ENCODE results near the gene ART4. TPM values are rescaled to one million over a fixed set of nuclear protein-coding genes. Genes with fewer than 3 reads are reported as not detected.

ART4 gene
- total RNA-seq, 1 donor from 2014 or later: 74.8 TPM

DNA sequence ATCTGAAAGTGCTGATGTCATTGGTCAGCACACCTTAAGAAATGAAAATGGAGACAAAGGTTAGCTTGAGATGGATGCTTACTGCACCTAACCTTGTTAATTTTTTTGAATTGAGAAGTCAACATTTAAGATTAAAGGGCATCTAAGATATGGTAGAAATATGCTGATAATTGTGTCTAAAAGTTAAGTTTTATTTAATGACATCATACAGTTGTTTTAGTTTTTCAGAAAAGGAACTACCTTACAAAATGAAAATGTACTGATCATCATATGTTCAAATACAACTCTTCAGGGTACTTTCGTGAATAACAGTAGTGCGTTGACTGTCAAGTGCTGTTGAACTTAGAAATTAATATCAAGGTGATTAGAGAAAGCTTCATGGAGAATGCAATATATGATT lies 31.8 kb downstream of the ART4 start:
- no peak for DNase-seq (ENCODE audit: low read depth in 2 of 2)

DNA sequence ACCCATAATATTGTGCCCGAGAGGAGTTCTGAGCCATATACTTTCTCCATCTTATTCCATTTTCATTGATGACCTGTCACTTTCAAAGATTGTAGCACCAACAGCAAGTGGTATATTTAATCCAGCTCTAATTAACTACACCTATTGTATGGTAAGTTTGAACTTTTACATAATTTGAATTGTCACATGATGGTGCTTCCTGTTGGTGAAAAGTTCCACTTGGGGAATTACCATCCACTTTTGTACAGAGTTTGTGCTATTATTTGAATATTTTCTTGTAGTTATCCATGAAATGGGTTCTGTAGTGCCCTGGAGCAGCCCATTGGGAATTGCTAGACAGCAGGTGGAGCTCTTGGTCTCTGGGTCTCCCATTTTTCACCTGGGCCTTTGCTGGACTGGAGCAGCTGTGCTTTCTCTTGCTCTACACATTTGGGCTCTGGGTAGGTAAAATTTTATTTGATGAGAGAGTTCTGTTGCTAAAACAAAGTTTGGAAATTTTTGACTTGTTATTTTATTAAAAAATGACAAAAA lies 32.3 kb downstream of the ART4 start:
- peak; percentile 45 to 61 for DNase-seq (ENCODE audit: low read depth in 2 of 2)

DNA sequence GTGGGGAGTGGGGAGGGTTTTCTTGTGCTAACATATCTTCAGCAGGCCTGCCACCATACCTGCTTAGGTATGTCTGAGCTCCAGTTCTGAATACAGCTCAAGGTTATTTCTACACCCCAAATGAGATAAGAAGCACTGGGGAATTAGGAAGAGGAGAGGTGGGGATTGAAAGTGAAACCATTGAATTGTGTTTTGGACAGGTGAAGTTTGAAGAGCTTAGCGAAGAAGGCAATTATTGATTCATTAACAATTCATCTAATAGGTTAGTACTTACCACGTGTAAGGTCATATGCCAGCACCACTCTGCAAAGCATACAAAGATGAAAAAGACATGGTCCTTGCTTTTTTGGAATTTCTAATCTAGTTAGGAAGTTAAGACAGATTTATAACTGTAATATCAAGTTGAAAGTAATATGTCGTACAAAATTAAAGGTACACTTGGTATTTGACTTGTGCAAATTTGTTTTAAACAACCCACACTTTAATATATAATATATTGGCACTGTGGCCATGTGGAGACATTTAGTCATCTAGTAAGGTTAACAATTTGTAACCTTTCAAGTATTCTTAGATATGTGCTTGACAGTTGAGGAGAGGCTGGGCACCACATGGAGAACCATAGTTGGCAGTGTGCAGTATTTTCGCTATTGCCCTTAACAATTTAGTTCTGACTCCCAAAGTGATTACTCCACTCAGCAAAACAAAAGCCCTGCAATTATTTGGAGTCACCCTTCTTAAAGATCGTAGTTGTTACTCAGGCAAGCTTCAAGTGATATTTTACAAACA lies 33.0 kb downstream of the ART4 start:
- no peak for DNase-seq (ENCODE audit: low read depth in 2 of 2)

DNA sequence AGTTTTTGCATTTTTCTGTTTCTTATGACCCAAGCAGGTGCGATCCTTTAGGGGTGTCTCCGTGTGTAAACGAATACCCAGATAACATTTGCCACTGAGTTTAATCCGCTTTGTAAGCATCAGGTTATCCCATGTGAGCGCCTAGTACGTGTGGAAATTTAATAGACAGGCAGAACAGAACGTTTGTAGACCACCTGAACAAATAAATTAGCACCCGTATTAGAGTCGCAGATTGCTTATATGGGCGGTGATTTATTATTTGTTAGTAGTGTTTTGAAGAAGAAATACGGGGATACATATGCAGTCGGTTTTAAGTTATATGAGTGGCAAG lies 39.5 kb downstream of the ART4 start:
- DNase-seq (ENCODE audit: low read depth in 2 of 2): no peak

DNA sequence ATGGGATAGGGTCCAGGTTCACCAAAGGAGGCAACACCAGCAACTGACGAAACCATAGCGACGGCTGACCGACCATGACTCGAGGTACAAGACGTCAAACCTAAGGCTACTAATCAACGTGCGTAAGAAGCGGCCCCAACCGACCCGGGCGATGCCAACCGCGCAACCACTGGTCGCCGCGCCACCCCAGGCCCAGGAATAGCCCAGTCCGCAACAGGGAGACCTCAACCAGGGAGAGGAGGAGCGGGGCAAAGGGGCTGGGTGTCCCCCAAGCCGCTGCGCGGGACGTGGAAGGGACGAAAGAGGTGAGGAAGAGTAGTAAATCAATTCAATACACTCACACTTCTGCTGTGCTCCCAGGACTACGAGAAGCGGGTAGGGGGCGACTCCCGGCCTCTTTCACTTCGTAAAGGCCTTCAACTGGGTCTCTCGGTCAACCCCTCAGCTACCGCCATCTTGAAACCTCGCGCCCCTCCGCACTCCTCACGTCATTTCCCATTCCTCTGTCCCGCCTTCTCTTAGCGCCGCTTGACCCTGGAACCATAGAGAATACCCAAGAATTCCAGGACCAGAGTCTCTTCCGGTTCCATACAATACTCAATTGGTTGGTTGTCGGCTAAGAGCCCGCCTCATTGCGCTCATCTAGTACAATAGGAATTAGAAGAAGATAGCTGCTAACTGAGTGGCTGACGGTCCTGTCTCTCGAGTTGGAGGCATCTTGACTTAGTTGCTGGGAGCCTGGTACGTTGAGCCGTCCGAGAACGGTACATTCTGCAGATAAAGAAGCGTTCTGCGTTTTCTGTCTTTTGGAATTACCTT lies 40.1 kb downstream of the ART4 start, which contains the start of the genes C12orf60 and WBP11:
Gene C12orf60 (plus strand): TSS at position 660 of the 819 bp plus-strand sequence. CDS start 19,266 bp downstream, outside the sequence.
Gene WBP11 (minus strand): TSS at position 468 of the 819 bp plus-strand sequence. CDS start 2,095 bp downstream, outside the sequence.
- peak; percentile 98 to 99 for DNase-seq (ENCODE audit: low read depth in 2 of 2)

DNA sequence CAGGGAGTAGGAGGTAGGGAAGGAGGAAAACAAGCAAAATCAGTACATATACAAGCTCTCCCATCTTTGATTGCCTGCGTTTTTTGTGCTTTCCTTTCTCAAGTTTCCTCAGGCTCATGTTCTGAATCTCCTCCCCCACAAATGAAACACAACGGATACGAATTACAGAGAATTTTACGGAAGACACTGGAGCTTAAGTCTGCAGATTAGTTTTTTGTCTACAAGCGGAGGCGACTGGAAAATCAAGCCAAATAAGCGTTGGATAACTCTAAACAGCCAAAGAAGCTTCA lies 40.7 kb downstream of the ART4 start:
- DNase-seq (ENCODE audit: low read depth in 2 of 2): no peak

DNA sequence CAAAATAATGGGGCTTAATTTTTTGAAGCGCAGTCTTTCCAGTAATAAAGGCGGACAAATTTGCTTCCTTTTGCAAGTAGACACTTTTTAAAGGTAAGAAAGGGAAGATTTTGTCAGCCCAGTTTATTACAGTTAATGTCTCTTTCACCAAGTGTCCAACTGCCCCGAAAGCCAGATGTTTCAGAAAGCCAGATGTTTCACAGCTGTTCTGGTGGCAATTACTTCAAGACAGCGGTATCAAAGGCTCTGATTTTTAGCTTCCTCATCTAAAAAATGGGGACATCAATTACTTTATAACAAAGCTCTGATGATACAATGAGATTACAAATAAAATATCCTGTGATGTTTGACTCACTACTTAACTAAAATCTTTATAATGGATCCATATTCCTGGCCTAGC lies 41.1 kb downstream of the ART4 start:
- DNase-seq (ENCODE audit: low read depth in 2 of 2): no peak

DNA sequence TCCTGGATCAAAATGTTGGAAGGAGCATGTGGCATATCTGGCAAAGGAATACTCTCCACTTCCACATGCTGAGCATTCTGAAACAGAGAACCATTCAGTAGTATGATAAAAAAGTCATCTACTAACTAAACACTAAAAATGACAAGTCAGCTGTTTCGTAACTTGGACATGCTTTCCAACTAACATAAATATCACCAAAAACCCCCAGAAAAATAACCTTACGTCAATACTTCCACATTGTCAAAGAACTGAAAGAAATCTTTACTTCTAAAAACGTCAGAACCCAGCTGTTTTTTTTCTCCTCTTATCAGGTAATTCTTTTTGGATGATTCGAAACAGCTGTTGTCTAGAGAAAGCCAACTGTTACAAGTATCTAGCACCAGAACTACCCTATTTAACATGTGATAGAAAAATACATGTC lies 48.3 kb downstream of the ART4 start:
- no peak for DNase-seq (ENCODE audit: low read depth in 2 of 2)

DNA sequence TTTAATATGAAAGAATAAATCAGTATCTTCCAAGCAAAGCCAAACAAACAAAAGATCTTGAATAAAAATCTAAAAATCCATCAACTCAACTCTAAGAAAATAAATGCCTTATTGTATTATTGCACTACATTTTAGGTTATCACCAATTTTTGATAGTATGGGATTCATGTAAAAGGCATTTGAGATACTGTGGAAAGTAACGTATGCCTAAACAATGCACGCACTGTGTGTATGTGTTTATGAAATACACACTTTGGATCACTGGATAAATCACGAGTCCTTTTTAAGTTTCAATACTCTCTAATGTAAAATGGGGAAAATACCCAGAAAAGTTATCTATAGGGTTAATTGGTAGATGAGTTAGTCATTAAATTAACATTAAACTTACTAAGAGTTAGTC lies 57.8 kb downstream of the ART4 start:
- no peak for DNase-seq (ENCODE audit: low read depth in 2 of 2)

DNA sequence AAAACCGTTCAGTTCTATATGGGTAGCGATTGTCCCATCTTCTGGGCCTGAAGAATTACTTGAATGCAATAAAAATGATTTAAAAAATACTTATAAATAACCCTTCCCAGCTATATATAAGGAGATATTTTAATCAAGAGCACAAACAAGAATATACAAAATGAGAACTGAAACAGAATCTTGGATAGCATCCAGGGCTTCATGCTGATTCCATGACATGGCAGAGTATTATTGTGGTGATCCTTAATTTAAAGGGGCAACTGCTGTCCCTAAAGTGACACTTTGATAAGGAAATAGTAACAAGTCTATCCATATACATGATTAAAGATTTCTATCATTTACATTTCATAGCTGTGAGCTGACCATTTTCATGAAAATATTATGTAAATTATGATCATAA lies 58.9 kb downstream of the ART4 start:
- no peak for DNase-seq (ENCODE audit: low read depth in 2 of 2)

DNA sequence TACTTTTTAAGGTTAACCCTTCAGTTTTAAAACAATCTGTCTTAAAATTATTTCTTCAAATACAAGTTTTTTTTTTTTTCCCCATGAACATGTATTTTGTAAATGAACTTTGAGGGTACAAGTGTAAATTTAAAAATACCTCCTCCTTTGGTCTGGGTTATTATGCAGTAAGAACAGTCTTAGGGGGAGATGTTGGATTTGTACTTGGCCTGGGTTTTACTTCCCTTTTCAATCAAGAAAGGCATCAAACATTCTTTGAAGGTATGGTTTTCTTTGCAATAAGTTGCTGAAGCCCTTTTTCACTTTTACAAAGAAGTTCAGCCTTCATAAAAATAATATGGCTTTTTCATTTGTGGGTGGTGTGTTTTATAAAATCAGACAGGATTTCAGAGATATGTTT lies 60.6 kb downstream of the ART4 start:
- DNase-seq (ENCODE audit: low read depth in 2 of 2): no peak

DNA sequence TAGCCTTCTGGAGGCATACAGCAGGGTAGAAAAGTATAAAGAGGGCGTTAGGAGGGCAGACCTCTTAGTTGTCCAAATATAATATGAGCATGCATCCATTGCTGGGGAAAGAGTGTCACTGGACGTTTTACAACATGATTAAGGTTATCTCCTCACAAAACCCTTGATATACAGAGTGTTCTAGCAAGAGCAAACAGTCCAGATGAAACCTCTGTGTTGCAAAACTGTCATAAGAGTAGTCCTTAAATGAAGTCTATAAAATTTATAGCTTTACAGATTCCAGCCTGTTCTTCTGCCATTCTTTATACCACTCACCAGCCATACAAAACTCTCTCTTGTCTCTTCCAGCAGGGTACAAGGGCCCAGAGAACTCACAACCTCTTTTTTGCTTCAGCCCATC lies 61.8 kb downstream of the ART4 start:
- no peak for DNase-seq (ENCODE audit: low read depth in 2 of 2)

DNA sequence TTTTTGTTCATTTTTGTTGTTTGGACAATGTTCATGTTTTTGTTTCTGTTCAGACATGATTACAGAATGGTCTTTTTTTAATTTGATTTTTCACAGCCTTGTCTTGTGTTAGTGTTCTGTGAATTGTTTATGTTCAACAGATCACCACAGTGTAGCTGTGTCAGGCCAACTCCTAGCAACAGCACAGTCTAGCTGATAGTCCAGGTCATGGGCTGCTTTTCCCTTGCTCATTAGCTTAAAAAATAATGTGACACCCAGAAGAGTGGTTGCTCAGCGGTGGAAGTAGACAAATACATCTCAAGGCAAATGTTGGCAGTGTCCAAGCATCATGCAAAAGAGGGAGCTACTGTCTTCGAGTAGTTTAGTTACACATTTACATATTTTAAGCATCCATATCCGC lies 62.5 kb downstream of the ART4 start:
- DNase-seq (ENCODE audit: low read depth in 2 of 2): no peak

DNA sequence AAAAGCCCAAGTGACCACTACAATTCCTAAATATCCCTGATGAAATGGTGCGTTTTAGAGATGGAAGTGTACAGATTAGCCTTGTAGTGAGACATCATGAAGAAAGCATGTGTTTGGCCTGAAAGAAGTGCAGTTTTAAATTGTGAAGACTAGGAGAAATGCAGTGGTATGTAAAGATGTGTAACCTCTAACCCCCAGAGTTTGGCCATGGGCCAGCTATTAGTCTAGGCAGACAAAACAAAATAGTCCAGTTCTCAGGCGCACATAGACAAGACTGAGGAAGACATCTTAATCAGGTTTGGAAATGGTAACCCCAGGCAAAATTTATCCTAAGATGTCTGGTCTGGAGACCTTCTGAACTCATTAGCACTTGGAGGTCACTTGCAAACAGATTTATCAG lies 63.5 kb downstream of the ART4 start:
- no peak for DNase-seq (ENCODE audit: low read depth in 2 of 2)

DNA sequence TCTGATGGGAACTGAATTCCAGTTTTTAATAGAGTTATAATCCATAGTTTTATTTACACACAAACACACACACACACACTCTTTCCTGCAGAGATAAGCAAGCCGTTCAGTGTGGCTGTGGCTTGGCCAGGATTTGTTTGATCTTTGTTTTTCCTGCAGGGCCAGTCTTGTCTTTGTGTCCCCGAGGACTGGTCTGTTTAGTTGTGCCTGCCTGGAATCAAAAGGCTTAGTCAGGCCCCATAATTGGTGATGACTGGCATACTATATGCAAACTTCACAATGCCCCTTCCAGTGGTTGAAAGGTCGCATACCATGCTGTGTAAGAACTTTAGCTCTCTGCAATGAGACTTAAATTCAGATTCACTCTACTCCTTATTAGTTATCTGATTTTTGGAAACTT lies 66.1 kb downstream of the ART4 start:
- no peak for DNase-seq (ENCODE audit: low read depth in 2 of 2)

DNA sequence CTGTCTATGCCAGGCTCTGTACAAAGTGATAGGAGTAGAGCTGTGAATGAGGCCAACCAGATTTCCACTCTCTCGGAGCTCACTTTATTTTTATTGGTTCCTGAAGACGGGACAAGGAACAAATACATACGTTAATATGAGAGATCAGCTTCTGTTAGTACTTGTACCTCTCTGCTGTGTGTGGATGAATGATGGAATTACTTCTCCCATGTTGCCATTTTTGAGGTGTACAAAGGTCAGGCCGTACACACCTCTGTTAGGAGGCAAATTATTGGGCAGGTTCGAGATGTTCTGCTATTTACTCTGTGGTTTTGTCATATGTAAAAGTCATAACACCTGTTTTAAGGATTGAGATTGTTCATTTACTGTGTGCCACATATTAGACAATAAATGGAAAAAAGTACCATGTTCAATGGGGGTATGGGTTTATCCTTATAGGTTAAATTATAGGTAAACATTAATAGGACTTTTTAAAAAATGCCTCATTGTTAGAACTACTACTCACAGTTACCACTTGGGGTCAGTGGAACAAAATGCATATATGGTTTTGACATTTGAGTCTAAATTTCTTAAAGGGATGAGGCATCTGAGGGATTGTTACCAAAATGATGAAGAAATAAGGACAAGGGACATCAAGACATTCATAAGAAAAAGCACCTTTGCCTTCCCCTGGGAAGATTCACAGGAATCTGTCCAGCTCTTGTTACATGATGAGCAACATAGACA lies 66.9 kb downstream of the ART4 start:
- peak in 1 of 2 donors; percentile 13 for DNase-seq (ENCODE audit: low read depth in 2 of 2)

DNA sequence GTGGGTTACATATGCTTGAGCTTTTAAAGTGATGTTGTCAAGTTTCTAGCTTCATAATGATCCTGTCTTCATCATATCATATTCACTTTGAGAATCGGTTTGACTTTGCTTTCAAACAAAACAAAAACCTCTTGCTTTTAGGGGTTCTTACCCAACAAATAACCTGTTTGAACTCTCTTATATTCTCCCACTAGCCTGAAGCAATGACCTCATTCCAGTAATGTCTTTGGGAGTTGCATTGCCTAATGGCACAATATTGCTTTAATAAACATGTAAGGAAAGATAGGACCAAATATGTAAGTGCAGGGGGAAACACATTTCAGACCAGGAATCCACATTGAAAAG lies 67.7 kb downstream of the ART4 start:
- DNase-seq (ENCODE audit: low read depth in 2 of 2): no peak

Other genes with a start within 250 kb of the ART4 start
- not detected in 2 replicates for gene GUCY2C, start 146.9 kb downstream of the ART4 start, total RNA-seq
- 12.0 and 14.6 TPM in 2 replicates for gene WBP11, start 40.0 kb downstream of the ART4 start, total RNA-seq
- gene C12orf60, start 39.9 kb downstream of the ART4 start, total RNA-seq: 0.63 and 0.77 TPM in 2 replicates
- 0.89 and 1.4 TPM in 2 replicates for gene SMCO3, start 29.3 kb downstream of the ART4 start, total RNA-seq
- gene MGP, start 42.3 kb upstream of the ART4 start, total RNA-seq: 149 and 328 TPM in 2 replicates
- gene ERP27, start 95.0 kb upstream of the ART4 start, total RNA-seq: 0.13 TPM in 1 of 2 replicates, not detected in the other
- 39.8 and 69.4 TPM in 2 replicates for gene ARHGDIB, start 118.1 kb upstream of the ART4 start, total RNA-seq
- gene PDE6H, start 129.5 kb upstream of the ART4 start, total RNA-seq: not detected in 2 replicates

Data from dermis microvascular lymphatic vessel endothelial cell (primary cell).